ENCODE results near the gene CHAT.

CHAT gene

GRCh38 chr10:49608166-49609005, 5.5 kb upstream of the CHAT start:
- no peak overlapping the region for H3K4me3 ChIP-seq (ENCODE audit: low read length)
- DNase-seq (ENCODE audit: low read depth) = no peak

GRCh38 chr10:49609006-49609282, 4.9 kb upstream of the CHAT start:
- no peak overlapping the region for H3K4me3 ChIP-seq (ENCODE audit: low read length)
- DNase-seq (ENCODE audit: low read depth) = no peak

More at GRCh38 chr10:49608166-49609005, 5.5 kb upstream of the CHAT start:
- TF ChIP-seq CTCF (conservative IDR thresholded peaks at IDR 0.05; ENCODE audit: low read length) = no peak

GRCh38 chr10:49609283-49610113, 4.3 kb upstream of the CHAT start:
- H3K4me3 ChIP-seq (ENCODE audit: low read length) = no peak overlapping the region

More at GRCh38 chr10:49609006-49609282, 4.9 kb upstream of the CHAT start:
- TF ChIP-seq CTCF (conservative IDR thresholded peaks at IDR 0.05; ENCODE audit: low read length) = no peak

GRCh38 chr10:49610114-49610457, 3.8 kb upstream of the CHAT start, which contains the start of gene SLC18A3:
Gene SLC18A3, plus strand, starts transcription at chr10:49610310. Its CDS starts 431 bp downstream, at chr10:49610741.
- DNase-seq (ENCODE audit: low read depth) = no peak
- H3K4me3 ChIP-seq (ENCODE audit: low read length) = no peak within 1 kb of the TSS

More at GRCh38 chr10:49609283-49610113, 4.3 kb upstream of the CHAT start:
- TF ChIP-seq CTCF (conservative IDR thresholded peaks at IDR 0.05; ENCODE audit: low read length) = no peak
- DNase-seq (ENCODE audit: low read depth) = no peak

GRCh38 chr10:49610458-49611165, 3.2 kb upstream of the CHAT start:
- no peak for DNase-seq (ENCODE audit: low read depth)
- no peak overlapping the region for H3K4me3 ChIP-seq (ENCODE audit: low read length)
- TF ChIP-seq CTCF (conservative IDR thresholded peaks at IDR 0.05; ENCODE audit: low read length) = no peak

More at GRCh38 chr10:49610114-49610457, 3.8 kb upstream of the CHAT start, which contains the start of gene SLC18A3:
- TF ChIP-seq CTCF (conservative IDR thresholded peaks at IDR 0.05; ENCODE audit: low read length) = no peak

- no peak overlapping the region for H3K4me3 ChIP-seq (ENCODE audit: low read length)
- DNase-seq (ENCODE audit: low read depth) = no peak
- no peak for TF ChIP-seq CTCF (conservative IDR thresholded peaks at IDR 0.05; ENCODE audit: low read length)
Observed at GRCh38 chr10:49611166-49611815, 2.5 kb upstream of the CHAT start.

Measured in AG10803 (cell line).